Fibroblast of lung (primary cell): ENCODE results near the gene LIN7C. TPM values are rescaled to one million over a fixed set of nuclear protein-coding genes. Genes with fewer than 3 reads are reported as not detected.

Experiments
- DNase-seq, 2 donors: peaks; one replicate each; pipeline versions ENCODE4 v3.0.0 to v3.0.0-alpha.2; 2010; ENCODE audit warnings: low read depth in 2 of 2
- H2AFZ ChIP-seq: 2 replicates; pipeline ENCODE4 v1.5.1; 2012; ENCODE audit warnings: low read length, control low read depth, inconsistent platforms
- H3K27ac ChIP-seq: 2 replicates; pipeline ENCODE4 v1.5.1; 2011; ENCODE audit warnings: low read length, control low read depth; ENCODE audit not compliant: insufficient read depth
- H3K27me3 ChIP-seq: 2 replicates; pipeline ENCODE4 v1.5.1; 2011; ENCODE audit warnings: mild to moderate bottlenecking, low read length; ENCODE audit not compliant: control insufficient read depth, insufficient read depth
- H3K36me3 ChIP-seq: 2 replicates; pipeline ENCODE4 v1.5.1; 2011; ENCODE audit warnings: low read length; ENCODE audit not compliant: control insufficient read depth, insufficient read depth
- H3K4me1 ChIP-seq: 2 replicates; pipeline ENCODE4 v1.5.1; 2011; ENCODE audit warnings: low read length; ENCODE audit not compliant: control insufficient read depth, insufficient read depth; ENCODE audit errors: extremely low read depth
- H3K4me2 ChIP-seq: 2 replicates; pipeline ENCODE4 v1.5.1; 2011; ENCODE audit warnings: low read length, control low read depth; ENCODE audit not compliant: insufficient read depth; ENCODE audit errors: extremely low read depth
- H3K4me3 ChIP-seq, 4 experiments: fragments of 200-600 bp in 1 of 4; sonication (generic) in 1 of 4; replicated peaks in 1 of 4; 2 replicates each; pipeline ENCODE4 v1.5.1; 2011 to 2016; ENCODE audit warnings: low read length in 4 of 4, low read depth in 3 of 4, mild to moderate bottlenecking in 3 of 4, control low read depth in 2 of 4, inconsistent platforms in 1 of 4, mixed read lengths in 1 of 4; ENCODE audit not compliant: insufficient read depth in 1 of 4; ENCODE audit errors: control extremely low read depth in 1 of 4
- H3K79me2 ChIP-seq: 2 replicates; pipeline ENCODE4 v1.5.1; 2012; ENCODE audit warnings: mild to moderate bottlenecking, low read length, inconsistent platforms; ENCODE audit not compliant: control insufficient read depth, insufficient read depth
- H3K9ac ChIP-seq: 2 replicates; pipeline ENCODE4 v1.5.1; 2011; ENCODE audit warnings: mild to moderate bottlenecking, low read length, control low read depth; ENCODE audit not compliant: insufficient read depth
- H3K9me3 ChIP-seq: 2 replicates; pipeline ENCODE4 v1.5.1; 2012; ENCODE audit warnings: low read depth, low read length; ENCODE audit not compliant: control insufficient read depth, insufficient read depth
- H4K20me1 ChIP-seq: 2 replicates; pipeline ENCODE4 v1.5.1; 2011; ENCODE audit warnings: low read length; ENCODE audit not compliant: control insufficient read depth, insufficient read depth; ENCODE audit errors: extremely low read depth
- EZH2 ChIP-seq: IDR thresholded peaks from 2 replicates; pipeline ENCODE4 v1.5.1; 2012; ENCODE audit warnings: low read length, control low read depth, mild to moderate bottlenecking; ENCODE audit errors: missing control alignments
- polyA plus RNA-seq, 2 donors: library from polyadenylated mRNA; depleted of rRNA in 1 of 2; stranded (reverse) in 1 of 2; unstranded in 1 of 2; fragments of >200 nt; gene quantifications; 2 replicates each; pipeline ENCODE4 v1.2.1, GENCODE V29; 2011 to 2012; ENCODE audit warnings: missing spikeins in 1 of 2
- total RNA-seq: library from RNA; depleted of rRNA; stranded (reverse); fragments of >200 nt; gene quantifications from 2 replicates; pipeline ENCODE4 v1.2.1, GENCODE V29; 2014
- TF ChIP-seq, protein P1 (sequence below), 2 donors: IDR thresholded peaks in 1 of 2; conservative IDR thresholded peaks in 1 of 2; 1 replicate in 1 of 2; 2 replicates in 1 of 2; pipeline ENCODE4 v1.5.1; 2011 to 2012; ENCODE audit warnings: low read length in 2 of 2, control low read depth in 1 of 2, inconsistent platforms in 1 of 2, low read depth in 1 of 2, mild to moderate bottlenecking in 1 of 2

LIN7C gene
- total and polyA plus RNA-seq, 2 donors (not counting 1 experiment from before 2014, with no cell fraction given): 43.2 to 62.6 TPM

DNA sequence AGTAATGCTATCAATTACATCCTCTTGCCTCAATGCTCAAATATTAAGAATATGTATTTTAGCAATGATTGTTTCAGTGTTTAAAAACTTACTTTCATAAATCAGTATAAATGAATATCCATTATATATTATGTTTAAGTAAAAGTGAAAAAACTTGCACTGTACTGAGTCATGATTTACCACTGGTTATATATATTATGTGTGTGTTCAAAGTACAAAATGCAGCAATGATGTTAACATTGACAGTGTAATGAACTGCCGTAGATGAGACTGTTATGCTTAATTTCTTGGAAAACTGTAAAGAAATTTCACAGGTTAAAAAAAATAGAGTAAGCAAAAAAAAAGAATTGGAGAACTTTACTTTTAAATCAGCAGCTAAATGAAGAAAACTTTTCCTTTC lies 8.7 kb downstream of the LIN7C start:
- TF ChIP-seq, protein P1, sequence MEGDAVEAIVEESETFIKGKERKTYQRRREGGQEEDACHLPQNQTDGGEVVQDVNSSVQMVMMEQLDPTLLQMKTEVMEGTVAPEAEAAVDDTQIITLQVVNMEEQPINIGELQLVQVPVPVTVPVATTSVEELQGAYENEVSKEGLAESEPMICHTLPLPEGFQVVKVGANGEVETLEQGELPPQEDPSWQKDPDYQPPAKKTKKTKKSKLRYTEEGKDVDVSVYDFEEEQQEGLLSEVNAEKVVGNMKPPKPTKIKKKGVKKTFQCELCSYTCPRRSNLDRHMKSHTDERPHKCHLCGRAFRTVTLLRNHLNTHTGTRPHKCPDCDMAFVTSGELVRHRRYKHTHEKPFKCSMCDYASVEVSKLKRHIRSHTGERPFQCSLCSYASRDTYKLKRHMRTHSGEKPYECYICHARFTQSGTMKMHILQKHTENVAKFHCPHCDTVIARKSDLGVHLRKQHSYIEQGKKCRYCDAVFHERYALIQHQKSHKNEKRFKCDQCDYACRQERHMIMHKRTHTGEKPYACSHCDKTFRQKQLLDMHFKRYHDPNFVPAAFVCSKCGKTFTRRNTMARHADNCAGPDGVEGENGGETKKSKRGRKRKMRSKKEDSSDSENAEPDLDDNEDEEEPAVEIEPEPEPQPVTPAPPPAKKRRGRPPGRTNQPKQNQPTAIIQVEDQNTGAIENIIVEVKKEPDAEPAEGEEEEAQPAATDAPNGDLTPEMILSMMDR (conservative IDR thresholded peaks at IDR 0.05 in 1 of 2, IDR thresholded peaks at IDR 0.05 in 1 of 2; ENCODE audit: low read depth in 1 of 2, low read length in 2 of 2): no peak
- no peak for TF ChIP-seq EZH2
- Histone ChIP-seq H3K9ac (no peak overlapping the region), H2AFZ (no peak overlapping the region), H4K20me1 (no peaks in the 10 kb centered on the region), H3K79me2 (peaks cover 9% of the 10 kb centered on the region), H3K27ac (no peak overlapping the region), H3K4me1 (no peaks in the 10 kb centered on the region), H3K4me3 (no peak overlapping the region), H3K27me3 (no peaks in the 10 kb centered on the region), H3K4me2 (no peak overlapping the region), H3K9me3 (no peaks in the 10 kb centered on the region), H3K36me3 (no peaks in the 10 kb centered on the region)
- DNase-seq: no peak

DNA sequence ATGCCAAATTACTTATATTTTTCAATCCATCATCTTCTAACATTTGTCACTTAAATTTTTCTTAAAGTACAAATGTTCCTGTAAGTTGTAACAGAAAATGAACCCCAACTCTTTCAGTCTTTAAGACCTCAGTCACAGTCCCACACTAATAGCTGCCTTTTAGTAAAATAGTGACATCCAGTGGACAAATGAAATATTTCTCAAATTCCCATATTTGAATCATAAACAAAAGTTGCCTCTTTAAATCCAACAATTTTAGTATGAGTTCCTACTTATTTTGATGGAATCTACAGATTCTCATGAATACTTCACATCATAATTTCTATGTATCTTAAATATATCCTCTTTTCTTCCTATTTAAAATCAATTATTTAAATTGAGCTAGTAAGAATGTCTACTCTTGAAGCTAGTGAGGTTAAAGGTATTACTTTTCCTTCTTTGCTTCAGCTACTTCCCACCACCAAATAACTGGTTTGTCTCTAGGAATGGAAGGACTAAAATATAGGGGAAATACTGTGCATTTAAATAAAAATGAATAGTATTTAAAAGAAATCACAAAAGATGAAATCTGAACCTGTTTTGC lies 9.2 kb downstream of the LIN7C start:
- H3K79me2 ChIP-seq: peaks cover 7% of the 10 kb centered on the region
- no peak overlapping the region for H3K9ac ChIP-seq
- no peak overlapping the region for H2AFZ ChIP-seq
- peak; percentile 33 to 45 for DNase-seq
- no peaks in the 10 kb centered on the region for H4K20me1 ChIP-seq
- H3K4me1 ChIP-seq: no peaks in the 10 kb centered on the region
- H3K4me2 ChIP-seq: no peak overlapping the region
- no peaks in the 10 kb centered on the region for H3K9me3 ChIP-seq
- no peak overlapping the region for H3K27ac ChIP-seq
- TF ChIP-seq EZH2: no peak
- TF ChIP-seq, protein P1 (conservative IDR thresholded peaks at IDR 0.05 in 1 of 2, IDR thresholded peaks at IDR 0.05 in 1 of 2; ENCODE audit: low read depth in 1 of 2, low read length in 2 of 2): peak; percentile 26 to 43
- no peaks in the 10 kb centered on the region for H3K36me3 ChIP-seq
- no peaks in the 10 kb centered on the region for H3K27me3 ChIP-seq
- H3K4me3 ChIP-seq: no peak overlapping the region

DNA sequence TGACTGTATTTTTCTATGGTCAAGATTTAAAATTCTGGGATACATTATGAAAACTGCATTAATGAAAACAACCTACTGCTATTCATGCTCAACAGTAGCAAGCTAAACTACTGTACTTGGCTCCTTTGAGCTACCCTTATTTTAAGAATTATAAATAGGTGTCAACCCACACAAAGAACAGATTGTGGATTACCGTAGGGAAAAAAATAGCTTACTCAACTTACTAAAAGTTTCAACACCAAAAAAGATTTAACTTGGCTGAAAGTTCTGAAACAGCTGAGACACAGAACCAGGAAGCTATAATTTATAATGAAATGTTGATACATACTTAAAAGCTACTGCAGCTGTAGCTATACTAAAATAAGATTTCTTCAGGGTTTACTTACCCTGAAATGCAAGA lies 10.1 kb downstream of the LIN7C start:
- TF ChIP-seq, protein P1 (conservative IDR thresholded peaks at IDR 0.05 in 1 of 2, IDR thresholded peaks at IDR 0.05 in 1 of 2; ENCODE audit: low read depth in 1 of 2, low read length in 2 of 2): no peak
- no peak for TF ChIP-seq EZH2
- Histone ChIP-seq H3K9me3 (no peaks in the 10 kb centered on the region), H4K20me1 (no peaks in the 10 kb centered on the region), H3K9ac (no peak overlapping the region), H3K4me1 (no peaks in the 10 kb centered on the region), H3K4me2 (no peak overlapping the region), H3K27me3 (no peaks in the 10 kb centered on the region), H2AFZ (no peak overlapping the region), H3K79me2 (no peaks in the 10 kb centered on the region), H3K4me3 (no peak overlapping the region), H3K27ac (no peak overlapping the region), H3K36me3 (peaks cover under 1% of the 10 kb centered on the region)
- DNase-seq: peak; percentile 47 to 69
